ENCODE data around the gene APBB2. TPM values are rescaled to one million over a fixed set of nuclear protein-coding genes. Genes with fewer than 3 reads are reported as not detected.

The APBB2 gene
- total RNA-seq, 1 donor from 2014 or later: 23.5 TPM

DNA sequence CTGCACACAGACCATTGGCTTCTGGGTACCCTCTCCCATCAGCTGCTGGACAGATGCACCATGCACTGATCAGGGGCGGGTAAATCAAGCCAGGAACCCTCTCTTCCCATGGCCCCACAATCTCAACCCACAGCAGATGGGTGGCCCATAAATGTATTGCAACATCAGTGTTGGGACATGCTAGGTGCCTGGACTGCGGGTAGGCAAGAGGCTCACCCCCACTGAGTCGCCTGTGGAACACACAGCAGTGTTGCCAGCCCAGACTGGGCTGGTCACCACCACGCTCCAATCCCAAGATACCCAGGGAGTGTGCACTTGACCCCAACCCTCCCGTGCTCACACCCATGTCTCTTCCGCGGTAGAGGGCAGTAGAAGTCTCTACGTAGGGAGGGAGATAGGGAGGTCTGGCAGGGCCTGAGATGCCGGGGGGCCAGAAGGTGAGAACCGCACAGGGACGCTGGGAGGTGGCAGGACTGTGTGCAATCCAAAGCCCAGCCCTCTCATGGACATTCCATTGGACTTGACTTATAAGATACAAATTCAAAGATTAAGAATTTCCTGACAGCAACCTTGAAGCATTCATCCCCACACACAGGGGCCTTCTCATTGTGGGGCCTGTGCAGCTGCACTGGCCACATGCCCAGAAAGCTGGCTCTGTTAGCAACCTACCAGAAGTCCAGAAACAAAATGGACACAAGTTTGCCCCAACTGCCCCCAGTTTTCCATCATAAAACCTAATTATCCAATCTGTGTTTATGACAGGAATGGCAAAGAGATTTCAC, 280.9 kb downstream of the APBB2 start:
- H3K27ac ChIP-seq (replicated peaks): no peak overlapping the region
- intact Hi-C loops (cut with micrococcal nuclease): no loop called here
- TF ChIP-seq CTCF (IDR thresholded peaks at IDR 0.05; ENCODE audit: borderline replicate concordance): no peak

DNA sequence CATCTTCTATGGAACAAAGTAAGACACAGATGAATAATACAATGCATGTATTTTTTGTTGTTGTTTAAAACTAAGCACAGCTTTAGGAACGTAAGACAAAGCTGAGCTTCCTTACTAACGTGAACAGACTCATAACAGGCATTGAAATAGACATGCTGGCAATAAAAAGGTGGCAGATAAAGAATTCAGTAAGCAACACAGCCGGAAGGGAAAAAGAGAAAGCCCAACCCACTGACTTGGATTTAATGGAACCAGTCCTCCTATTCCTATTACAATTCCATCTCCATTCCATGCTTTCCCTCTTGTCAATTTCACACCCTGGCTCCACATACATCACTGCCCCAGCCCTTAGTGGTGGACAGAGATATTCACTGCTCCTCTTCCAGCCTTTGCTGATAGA, 282.5 kb downstream of the APBB2 start:
- DNase-seq: no peak
- H3K4me3 ChIP-seq: no peak overlapping the region
- no peak for TF ChIP-seq CTCF (IDR thresholded peaks at IDR 0.05; ENCODE audit: borderline replicate concordance)
- H3K27ac ChIP-seq (replicated peaks): no peak overlapping the region
- no peaks in the 10 kb centered on the region for H3K9me3 ChIP-seq (replicated peaks)
- H3K4me1 ChIP-seq: peaks cover 12% of the 10 kb centered on the region
- intact Hi-C loops (cut with micrococcal nuclease): no loop called here
- H3K27me3 ChIP-seq (ENCODE audit: low read depth): no peaks in the 10 kb centered on the region
- H3K36me3 ChIP-seq: peaks cover 10% of the 10 kb centered on the region

More for the DNA sequence above, 280.9 kb downstream of the APBB2 start:
- no peak overlapping the region for H3K4me3 ChIP-seq
- H3K36me3 ChIP-seq: peaks cover 10% of the 10 kb centered on the region
- no peaks in the 10 kb centered on the region for H3K27me3 ChIP-seq (ENCODE audit: low read depth)
- H3K4me1 ChIP-seq: peaks cover 9% of the 10 kb centered on the region
- no peaks in the 10 kb centered on the region for H3K9me3 ChIP-seq (replicated peaks)
- DNase-seq: no peak

GRCh38 chr4:40931238-40931637, 283.1 kb downstream of the APBB2 start:
- no peak for TF ChIP-seq CTCF (IDR thresholded peaks at IDR 0.05; ENCODE audit: borderline replicate concordance)
- peaks cover 10% of the 10 kb centered on the region for H3K36me3 ChIP-seq
- intact Hi-C loops (cut with micrococcal nuclease): no loop called here
- no peak overlapping the region for H3K4me3 ChIP-seq
- H3K4me1 ChIP-seq: peaks cover 12% of the 10 kb centered on the region
- H3K9me3 ChIP-seq (replicated peaks): no peaks in the 10 kb centered on the region
- DNase-seq: no peak
- H3K27me3 ChIP-seq (ENCODE audit: low read depth): no peaks in the 10 kb centered on the region
- H3K27ac ChIP-seq (replicated peaks): no peak overlapping the region

DNA sequence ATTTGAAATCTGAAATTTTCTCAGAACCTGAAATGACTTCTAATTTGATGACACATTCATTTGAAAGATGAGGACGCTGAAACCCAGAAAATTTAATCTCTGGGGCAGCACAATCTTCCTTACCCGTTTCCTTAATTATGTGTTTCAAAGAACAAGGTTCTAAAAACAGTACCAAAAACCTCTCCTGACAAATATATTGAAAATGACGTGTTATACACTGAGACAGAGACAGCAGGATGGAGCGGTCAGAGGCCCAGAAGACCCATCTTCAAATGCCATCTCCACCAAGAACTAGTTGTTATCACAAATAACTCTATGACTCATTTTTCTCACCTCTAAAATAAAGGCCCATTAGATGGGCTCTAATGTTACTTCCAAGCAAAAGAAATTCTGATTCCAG, 287.3 kb downstream of the APBB2 start:
- Histone ChIP-seq H3K36me3 (no peaks in the 10 kb centered on the region), H3K9me3 (replicated peaks) (no peaks in the 10 kb centered on the region), H3K27me3 (ENCODE audit: low read depth) (no peaks in the 10 kb centered on the region), H3K27ac (replicated peaks) (no peak overlapping the region), H3K4me1 (peaks cover 12% of the 10 kb centered on the region), H3K4me3 (no peak overlapping the region)
- no peak for TF ChIP-seq CTCF (IDR thresholded peaks at IDR 0.05; ENCODE audit: borderline replicate concordance)
- DNase-seq: no peak
- intact Hi-C loops (cut with micrococcal nuclease): loop anchor here (10.0 kb wide), 1 partner anchor 288 kb away; the partner anchor contains the start of gene APBB2

GRCh38 chr4:40924793-40925117, 289.6 kb downstream of the APBB2 start:
- peaks cover 7% of the 10 kb centered on the region for H3K4me1 ChIP-seq
- no peaks in the 10 kb centered on the region for H3K9me3 ChIP-seq (replicated peaks)
- no peaks in the 10 kb centered on the region for H3K27me3 ChIP-seq (ENCODE audit: low read depth)
- DNase-seq: no peak
- intact Hi-C loops (cut with micrococcal nuclease): loop anchor here (10.0 kb wide), 1 partner anchor 290 kb away; the partner anchor contains the start of gene APBB2
- H3K4me3 ChIP-seq: no peak overlapping the region
- no peak overlapping the region for H3K27ac ChIP-seq (replicated peaks)
- no peak for TF ChIP-seq CTCF (IDR thresholded peaks at IDR 0.05; ENCODE audit: borderline replicate concordance)
- H3K36me3 ChIP-seq: peaks cover 11% of the 10 kb centered on the region

All from left ventricle myocardium inferior (tissue), 1 donor.